ENCODE data around the gene VWA7.
A peak's percentile ranks its signal among the peaks of the same experiment; 100 is the strongest.

Gene VWA7

GRCh38 chr6:31730631-31731086 is 46.5 kb downstream of the VWA7 start:
- H3K36me3 ChIP-seq (ENCODE audit: control insufficient read depth, insufficient read depth, low read length, severe bottlenecking): peaks cover 50% of the 10 kb centered on the region
- no peak for DNase-seq (ENCODE audit: low read depth)

GRCh38 chr6:31729979-31730630 is 47.0 kb downstream of the VWA7 start:
- Histone ChIP-seq H3K4me1 (ENCODE audit: control insufficient read depth, insufficient read depth, low read length) (peaks cover 37% of the 10 kb centered on the region), H3K9me3 (ENCODE audit: control insufficient read depth, low read length) (no peaks in the 10 kb centered on the region), H3K9ac (ENCODE audit: low read length) (peak overlapping the region; percentile 93), H3K4me3 (ENCODE audit: low read length) (peak overlapping the region; percentile 94), H3K36me3 (ENCODE audit: control insufficient read depth, insufficient read depth, low read length, severe bottlenecking) (peaks cover 50% of the 10 kb centered on the region), H3K27me3 (replicated peaks; ENCODE audit: control insufficient read depth, insufficient read depth, low read length) (no peaks in the 10 kb centered on the region)
- DNase-seq (ENCODE audit: low read depth): peak; percentile 96

More at GRCh38 chr6:31730631-31731086, 46.5 kb downstream of the VWA7 start:
- H3K4me1 ChIP-seq (ENCODE audit: control insufficient read depth, insufficient read depth, low read length): peaks cover 41% of the 10 kb centered on the region
- H3K9ac ChIP-seq (ENCODE audit: low read length): peak overlapping the region; percentile 93
- H3K9me3 ChIP-seq (ENCODE audit: control insufficient read depth, low read length): no peaks in the 10 kb centered on the region
- H3K27me3 ChIP-seq (replicated peaks; ENCODE audit: control insufficient read depth, insufficient read depth, low read length): no peaks in the 10 kb centered on the region
- peak overlapping the region; percentile 94 for H3K4me3 ChIP-seq (ENCODE audit: low read length)

DNA sequence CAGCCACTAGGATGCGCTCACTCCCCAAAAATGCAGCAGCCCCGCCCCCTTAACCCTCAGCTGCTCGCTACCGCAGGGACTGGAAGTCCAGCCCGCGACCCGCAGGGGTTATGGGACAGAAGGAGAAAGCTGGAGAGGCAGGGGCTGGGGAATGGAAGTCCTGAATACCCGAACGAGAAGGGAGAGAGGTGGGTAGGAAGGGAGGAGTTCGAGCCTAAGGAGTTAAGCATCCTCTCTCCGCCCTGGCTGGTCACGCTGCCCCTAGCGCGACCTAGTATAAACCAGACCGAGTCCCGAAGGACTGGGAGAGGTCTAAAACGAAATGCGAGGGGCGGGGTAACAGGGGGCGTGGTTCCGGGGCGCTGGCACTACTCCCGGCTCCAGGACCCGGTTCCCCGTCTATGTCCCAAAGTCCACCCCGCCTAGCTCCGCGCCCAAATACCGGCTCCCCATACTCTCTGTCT is 47.6 kb downstream of the VWA7 start:
- H3K9ac ChIP-seq (ENCODE audit: low read length): peak overlapping the region; percentile 93
- H3K4me3 ChIP-seq (ENCODE audit: low read length): peak overlapping the region; percentile 94
- no peaks in the 10 kb centered on the region for H3K27me3 ChIP-seq (replicated peaks; ENCODE audit: control insufficient read depth, insufficient read depth, low read length)
- H3K4me1 ChIP-seq (ENCODE audit: control insufficient read depth, insufficient read depth, low read length): peaks cover 33% of the 10 kb centered on the region
- peak; percentile 95 for DNase-seq (ENCODE audit: low read depth)
- H3K9me3 ChIP-seq (ENCODE audit: control insufficient read depth, low read length): no peaks in the 10 kb centered on the region
- peaks cover 50% of the 10 kb centered on the region for H3K36me3 ChIP-seq (ENCODE audit: control insufficient read depth, insufficient read depth, low read length, severe bottlenecking)

GRCh38 chr6:31728767-31729514 is 48.2 kb downstream of the VWA7 start, which contains the start of gene DDAH2:
Gene DDAH2 (minus strand): TSS chr6:31729299. CDS start chr6:31729161, 138 bp downstream.
- DNase-seq (ENCODE audit: low read depth): no peak
- Histone ChIP-seq H3K4me3 (ENCODE audit: low read length) (peak within 1 kb of the TSS; percentile 94), H3K9ac (ENCODE audit: low read length) (peak within 1 kb of the TSS; percentile 93), H3K27me3 (replicated peaks; ENCODE audit: control insufficient read depth, insufficient read depth, low read length) (no peaks in the 10 kb centered on the region), H3K4me1 (ENCODE audit: control insufficient read depth, insufficient read depth, low read length) (peaks cover 27% of the 10 kb centered on the region), H3K9me3 (ENCODE audit: control insufficient read depth, low read length) (no peaks in the 10 kb centered on the region), H3K36me3 (ENCODE audit: control insufficient read depth, insufficient read depth, low read length, severe bottlenecking) (peaks cover 46% of the 10 kb centered on the region)

- DNase-seq (ENCODE audit: low read depth): no peak
- H3K4me1 ChIP-seq (ENCODE audit: control insufficient read depth, insufficient read depth, low read length): peaks cover 24% of the 10 kb centered on the region
- H3K36me3 ChIP-seq (ENCODE audit: control insufficient read depth, insufficient read depth, low read length, severe bottlenecking): peaks cover 37% of the 10 kb centered on the region
- H3K9me3 ChIP-seq (ENCODE audit: control insufficient read depth, low read length): no peaks in the 10 kb centered on the region
- H3K27me3 ChIP-seq (replicated peaks; ENCODE audit: control insufficient read depth, insufficient read depth, low read length): no peaks in the 10 kb centered on the region
- H3K9ac ChIP-seq (ENCODE audit: low read length): peak overlapping the region; percentile 93
- peak overlapping the region; percentile 94 for H3K4me3 ChIP-seq (ENCODE audit: low read length)
Measured at GRCh38 chr6:31727717-31728671, 49.1 kb downstream of the VWA7 start.

DNA sequence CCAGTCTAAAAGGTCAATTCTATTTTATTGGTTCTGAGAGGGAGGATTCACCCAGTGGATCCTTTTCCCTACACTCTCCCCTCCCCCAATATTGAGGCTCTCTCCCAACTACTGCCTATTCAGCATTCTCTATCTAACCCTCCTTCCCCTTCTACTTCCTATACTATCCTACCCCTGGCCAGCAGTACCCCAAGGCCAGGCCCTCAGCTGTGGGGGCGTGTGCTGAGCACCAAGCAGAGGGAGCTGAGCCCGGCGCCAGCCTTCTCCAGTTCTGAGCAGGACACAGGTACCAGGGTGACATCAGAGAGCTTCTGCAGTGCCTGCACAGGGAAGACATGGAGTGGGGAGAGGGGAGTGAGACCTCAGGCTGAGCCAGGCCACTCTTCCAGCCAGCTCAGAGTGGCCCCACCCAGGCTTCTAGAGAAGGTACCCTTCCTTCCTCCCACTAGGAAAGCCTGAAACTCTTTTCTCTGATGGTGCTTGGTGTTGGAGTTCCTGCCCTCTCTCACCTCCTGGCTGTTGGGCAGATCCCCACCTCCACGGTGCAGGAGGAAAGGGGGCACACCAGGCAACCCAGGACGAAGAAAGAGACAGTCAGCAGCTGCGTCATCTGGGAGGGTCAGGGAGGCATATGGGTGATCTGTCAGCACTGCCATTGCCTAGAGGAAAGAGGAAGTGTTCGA is 50.0 kb downstream of the VWA7 start:
- DNase-seq (ENCODE audit: low read depth): no peak

GRCh38 chr6:31725502-31726350 is 51.4 kb downstream of the VWA7 start:
- Histone ChIP-seq H3K4me3 (ENCODE audit: low read length) (no peak overlapping the region), H3K9ac (ENCODE audit: low read length) (no peak overlapping the region), H3K27me3 (replicated peaks; ENCODE audit: control insufficient read depth, insufficient read depth, low read length) (no peaks in the 10 kb centered on the region), H3K36me3 (ENCODE audit: control insufficient read depth, insufficient read depth, low read length, severe bottlenecking) (peaks cover 18% of the 10 kb centered on the region), H3K9me3 (ENCODE audit: control insufficient read depth, low read length) (no peaks in the 10 kb centered on the region), H3K4me1 (ENCODE audit: control insufficient read depth, insufficient read depth, low read length) (peaks cover 23% of the 10 kb centered on the region)
- no peak for DNase-seq (ENCODE audit: low read depth)

More for the DNA sequence above, 50.0 kb downstream of the VWA7 start:
- Histone ChIP-seq H3K4me3 (ENCODE audit: low read length) (peak overlapping the region; percentile 94), H3K36me3 (ENCODE audit: control insufficient read depth, insufficient read depth, low read length, severe bottlenecking) (peaks cover 31% of the 10 kb centered on the region), H3K4me1 (ENCODE audit: control insufficient read depth, insufficient read depth, low read length) (peaks cover 24% of the 10 kb centered on the region), H3K9ac (ENCODE audit: low read length) (no peak overlapping the region), H3K27me3 (replicated peaks; ENCODE audit: control insufficient read depth, insufficient read depth, low read length) (no peaks in the 10 kb centered on the region), H3K9me3 (ENCODE audit: control insufficient read depth, low read length) (no peaks in the 10 kb centered on the region)

DNA sequence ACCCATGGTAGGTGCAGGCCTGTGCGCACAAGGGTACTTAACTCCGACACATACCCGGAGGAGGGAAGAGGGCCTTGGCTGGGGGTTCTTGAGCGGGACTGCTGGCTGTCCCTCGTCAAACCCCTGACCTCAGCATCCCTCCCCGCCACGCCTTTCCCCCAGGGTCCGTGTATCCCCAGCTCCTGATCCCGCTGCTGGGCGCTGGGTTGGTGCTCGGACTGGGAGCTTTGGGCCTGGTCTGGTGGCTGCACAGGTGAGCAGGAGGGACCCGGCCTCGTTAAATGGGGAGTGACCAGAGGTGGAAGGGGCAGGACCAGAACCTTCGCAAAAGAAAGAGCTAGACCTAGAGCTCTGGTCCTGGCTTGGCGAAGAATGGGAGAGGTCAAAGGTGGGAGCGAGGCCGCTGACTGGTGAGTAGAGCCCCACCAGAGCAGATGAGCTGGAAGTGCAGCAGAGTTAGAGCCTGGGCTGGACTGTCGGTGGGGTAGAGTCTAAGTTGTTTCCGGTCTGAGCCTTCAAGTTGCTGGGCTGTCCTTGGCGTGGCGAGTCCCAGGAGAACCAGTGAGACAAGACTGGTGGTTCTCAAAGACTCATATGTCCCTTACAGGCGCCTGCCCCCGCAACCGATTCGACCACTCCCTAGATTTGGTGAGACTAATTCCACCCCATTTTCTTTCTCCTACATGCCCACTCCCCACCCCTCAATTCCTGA is 53.0 kb downstream of the VWA7 start:
- H3K9ac ChIP-seq (ENCODE audit: low read length): no peak overlapping the region
- H3K4me3 ChIP-seq (ENCODE audit: low read length): no peak overlapping the region
- H3K36me3 ChIP-seq (ENCODE audit: control insufficient read depth, insufficient read depth, low read length, severe bottlenecking): peaks cover 15% of the 10 kb centered on the region
- no peaks in the 10 kb centered on the region for H3K9me3 ChIP-seq (ENCODE audit: control insufficient read depth, low read length)
- H3K27me3 ChIP-seq (replicated peaks; ENCODE audit: control insufficient read depth, insufficient read depth, low read length): peaks cover 2% of the 10 kb centered on the region
- peaks cover 18% of the 10 kb centered on the region for H3K4me1 ChIP-seq (ENCODE audit: control insufficient read depth, insufficient read depth, low read length)
- no peak for DNase-seq (ENCODE audit: low read depth)

GRCh38 chr6:31723245-31723979 is 53.7 kb downstream of the VWA7 start, which contains the start of gene MPIG6B:
Gene MPIG6B (plus strand): TSS chr6:31723373. CDS start chr6:31723384, 11 bp downstream.
- Histone ChIP-seq H3K9ac (ENCODE audit: low read length) (no peak within 1 kb of the TSS), H3K4me3 (ENCODE audit: low read length) (no peak within 1 kb of the TSS), H3K4me1 (ENCODE audit: control insufficient read depth, insufficient read depth, low read length) (peaks cover 13% of the 10 kb centered on the region), H3K36me3 (ENCODE audit: control insufficient read depth, insufficient read depth, low read length, severe bottlenecking) (peaks cover 15% of the 10 kb centered on the region), H3K9me3 (ENCODE audit: control insufficient read depth, low read length) (no peaks in the 10 kb centered on the region), H3K27me3 (replicated peaks; ENCODE audit: control insufficient read depth, insufficient read depth, low read length) (peaks cover 2% of the 10 kb centered on the region)
- DNase-seq (ENCODE audit: low read depth): no peak
